KOPT-K1 (cell line): ENCODE measurements around the gene LIN28A.
"Not testable (repeated sequence)": the region's sequence is repeated elsewhere in the genome, so short reads cannot be mapped to it uniquely, and the experiment has no call there.

ENCODE experiments used
- H3K27ac ChIP-seq: fragments of 200-600 bp; sonication (generic); 2 replicates; pipeline ENCODE4 v1.5.1; 2016; ENCODE audit warnings: antibody characterized with exemption, mild to moderate bottlenecking, low read depth, low read length; ENCODE audit not compliant: poor library complexity, severe bottlenecking
- H3K36me3 ChIP-seq: fragments of 200-600 bp; sonication (generic); 2 replicates; pipeline ENCODE4 v1.5.1; 2017; ENCODE audit warnings: antibody characterized with exemption, mild to moderate bottlenecking, low read length, moderate library complexity; ENCODE audit not compliant: insufficient read depth
- H3K9me3 ChIP-seq: fragments of 200-600 bp; sonication (generic); 2 replicates; pipeline ENCODE4 v1.5.1; 2017; ENCODE audit warnings: antibody characterized with exemption, low read length, mild to moderate bottlenecking; ENCODE audit not compliant: insufficient read depth, poor library complexity, severe bottlenecking

LIN28A gene

DNA sequence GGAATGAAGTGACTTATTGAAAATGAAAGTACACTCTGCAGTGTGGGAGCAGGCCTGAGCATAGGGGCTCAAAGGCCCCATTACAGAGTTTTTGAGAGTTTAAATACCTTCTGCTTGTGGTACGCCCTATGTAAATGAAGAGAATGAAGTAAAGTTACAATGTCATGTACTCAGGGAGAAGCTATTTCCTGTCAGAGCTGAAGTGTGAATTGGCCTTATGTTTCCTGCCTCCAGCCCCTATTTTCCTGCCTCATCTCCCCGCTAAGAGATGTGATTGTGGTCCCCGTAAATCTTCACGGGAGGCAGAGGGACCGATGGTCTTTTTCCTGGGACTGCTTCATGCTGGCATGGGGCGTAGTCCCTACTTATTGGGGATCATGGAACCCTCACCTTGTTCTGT, 35.5 kb upstream of the LIN28A start:
- peak overlapping the region; percentile 73 for H3K27ac ChIP-seq
- H3K9me3 ChIP-seq, result no peaks in the 10 kb centered on the region

DNA sequence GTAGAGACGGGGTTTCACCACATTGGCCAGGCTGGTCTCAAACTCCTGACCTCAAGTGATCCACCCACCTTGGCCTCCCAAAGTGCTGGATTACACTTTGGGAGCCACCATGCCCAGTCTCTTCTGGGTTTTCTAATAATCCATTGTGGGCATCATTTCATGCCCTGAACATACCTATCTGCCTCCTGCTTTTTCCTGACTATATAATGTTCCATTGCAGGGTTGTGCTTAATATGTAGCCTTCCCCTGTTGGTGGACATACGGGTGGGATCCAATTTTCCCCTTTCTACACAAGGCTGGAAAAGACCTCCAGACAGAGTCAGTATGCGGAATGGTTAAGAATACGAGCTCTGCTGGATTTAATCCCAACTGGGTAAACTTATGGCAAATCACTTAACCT, 34.6 kb upstream of the LIN28A start:
- Histone ChIP-seq H3K27ac (peak overlapping the region; percentile 84), H3K36me3 (no peaks in the 10 kb centered on the region)

More for the DNA sequence above, 35.5 kb upstream of the LIN28A start:
- H3K36me3 ChIP-seq, result no peaks in the 10 kb centered on the region

DNA sequence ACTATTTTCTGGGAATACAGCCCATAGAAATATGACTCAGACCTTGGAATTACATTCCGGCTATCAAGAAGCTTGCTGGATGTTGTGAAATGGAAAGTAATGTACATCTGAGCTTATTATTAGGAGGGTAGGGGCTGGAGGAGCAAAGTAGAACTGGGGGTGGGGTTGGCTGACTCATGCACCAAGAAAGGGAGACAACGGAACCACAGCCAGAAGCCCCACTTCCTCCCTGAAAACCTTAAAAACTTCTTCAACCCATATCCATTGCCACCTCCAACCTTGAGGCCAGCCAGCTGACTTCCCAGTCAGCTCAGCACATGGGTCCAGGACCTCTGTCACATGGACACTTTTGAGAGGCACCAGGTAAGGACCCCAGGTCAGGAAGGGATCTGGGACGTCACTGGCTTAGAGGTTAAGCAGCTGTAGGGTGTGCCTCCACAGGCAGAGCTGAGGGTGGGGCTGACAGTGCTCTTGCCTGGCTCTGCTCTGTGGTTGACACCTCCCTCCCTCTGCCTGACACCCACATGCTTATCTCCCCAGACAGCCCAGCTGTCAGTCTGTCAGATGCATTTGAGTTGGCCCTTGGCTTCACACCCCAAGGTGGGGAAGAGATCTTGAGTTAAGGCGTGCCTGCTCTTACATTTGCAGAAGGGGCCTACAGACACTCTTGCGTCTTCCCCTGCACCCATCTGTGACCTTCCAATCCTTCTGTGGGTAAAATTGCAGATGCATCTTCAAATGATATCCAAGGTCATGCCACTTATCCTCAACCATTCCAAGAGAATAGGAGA, 32.3 kb upstream of the LIN28A start:
- H3K9me3 ChIP-seq, result no peaks in the 10 kb centered on the region
- H3K27ac ChIP-seq, result peak overlapping the region; percentile 84

More for the DNA sequence above, 34.6 kb upstream of the LIN28A start:
- H3K9me3 ChIP-seq, result no peaks in the 10 kb centered on the region

GRCh38 chr1:26378879-26379251, 31.8 kb upstream of the LIN28A start:
- no peaks in the 10 kb centered on the region for H3K9me3 ChIP-seq
- H3K27ac ChIP-seq, result peak overlapping the region; percentile 84

More for the DNA sequence above, 32.3 kb upstream of the LIN28A start:
- no peaks in the 10 kb centered on the region for H3K36me3 ChIP-seq

GRCh38 chr1:26384076-26384475, 26.5 kb upstream of the LIN28A start:
- no peak overlapping the region for H3K27ac ChIP-seq
- no peaks in the 10 kb centered on the region for H3K36me3 ChIP-seq
- H3K9me3 ChIP-seq, result no peaks in the 10 kb centered on the region

More at GRCh38 chr1:26378879-26379251, 31.8 kb upstream of the LIN28A start:
- no peaks in the 10 kb centered on the region for H3K36me3 ChIP-seq

- peak overlapping the region; percentile 33 for H3K27ac ChIP-seq
- H3K36me3 ChIP-seq, H3K9me3 ChIP-seq: not testable (repeated sequence)
Observed at GRCh38 chr1:26385063-26385462, 25.6 kb upstream of the LIN28A start.

DNA sequence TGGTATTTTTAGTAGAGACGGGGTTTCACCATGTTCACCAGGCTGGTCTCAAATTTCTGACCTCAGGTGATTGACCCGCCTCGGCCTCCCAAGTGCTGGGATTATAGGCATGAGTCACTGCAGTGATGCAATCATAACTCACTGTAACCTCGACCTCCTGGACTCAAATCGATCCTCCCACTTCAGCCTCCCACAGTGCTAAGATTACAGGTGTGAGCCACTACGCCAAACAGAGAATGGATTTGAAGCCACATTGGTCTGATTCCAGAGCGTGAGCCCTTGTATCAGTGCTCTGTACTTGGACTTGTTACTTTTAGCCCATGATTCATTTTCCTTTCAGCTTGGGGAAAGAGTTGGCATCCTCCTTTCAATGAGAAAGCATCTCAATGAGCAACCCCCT, 23.2 kb upstream of the LIN28A start:
- Histone ChIP-seq H3K9me3 (no peaks in the 10 kb centered on the region), H3K27ac (no peak overlapping the region), H3K36me3 (no peaks in the 10 kb centered on the region)

DNA sequence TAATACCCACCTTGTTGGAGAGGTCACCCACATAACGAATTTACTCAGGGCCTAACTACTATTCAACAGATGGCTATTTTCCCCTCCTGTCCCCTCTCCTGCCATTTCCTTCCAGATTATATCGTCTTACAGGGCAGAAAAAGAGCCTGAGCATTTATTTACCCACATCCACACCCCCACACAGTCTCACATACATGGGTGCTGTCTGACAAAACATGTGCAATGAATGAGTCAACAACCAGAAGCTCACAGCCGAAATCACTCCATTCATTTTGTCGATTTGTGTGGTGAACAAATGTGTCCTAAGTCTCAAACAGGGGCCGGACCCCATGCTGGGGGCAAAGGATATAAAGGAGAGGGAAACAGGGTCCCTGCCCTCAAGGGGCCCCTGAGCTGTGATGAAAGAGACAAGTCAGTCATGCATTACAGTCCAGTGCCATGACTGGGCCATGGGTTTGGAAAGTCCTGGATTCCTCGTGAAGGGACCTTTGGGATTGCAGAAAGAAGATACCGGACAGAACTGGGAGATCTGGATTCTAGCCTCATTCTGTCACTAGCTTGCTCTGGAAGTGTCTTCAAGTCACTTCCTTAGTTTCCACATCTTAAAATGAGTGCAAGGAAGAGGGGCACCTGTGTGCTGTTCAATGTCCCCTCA, 21.7 kb upstream of the LIN28A start:
- H3K9me3 ChIP-seq, result no peaks in the 10 kb centered on the region
- peak overlapping the region; percentile 48 for H3K27ac ChIP-seq
- no peaks in the 10 kb centered on the region for H3K36me3 ChIP-seq

DNA sequence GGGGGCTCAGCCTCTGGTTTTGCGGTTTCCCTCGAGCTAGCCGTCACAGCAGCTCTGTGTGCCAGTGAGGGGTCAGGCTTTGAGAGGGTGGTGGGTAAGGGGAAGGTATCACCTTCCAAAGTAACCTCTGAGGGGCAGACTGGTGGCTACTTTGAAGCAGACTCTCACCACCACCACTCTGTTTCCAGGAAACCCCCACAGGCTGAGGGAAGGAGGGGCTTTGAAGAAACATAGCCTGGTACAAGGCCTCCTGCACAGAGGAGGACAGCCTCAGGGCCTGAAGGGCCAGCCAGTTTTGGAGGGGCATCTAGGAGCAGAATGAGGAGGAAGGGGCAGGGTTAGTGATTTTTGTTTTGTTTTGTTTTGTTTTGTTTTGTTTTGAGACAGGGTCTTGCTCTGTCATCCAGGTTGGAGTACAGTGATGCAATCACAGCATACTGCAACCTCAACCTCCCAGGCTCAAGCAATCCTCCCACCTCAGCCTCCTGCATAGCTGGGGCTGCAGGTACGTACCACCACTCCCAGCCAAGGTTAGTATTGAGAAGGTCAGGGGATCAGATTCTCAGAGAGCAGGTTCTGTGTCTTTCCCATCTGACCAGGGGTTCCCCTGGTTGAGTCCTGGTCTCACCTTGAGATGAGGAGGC, 20.9 kb upstream of the LIN28A start:
- Histone ChIP-seq H3K36me3 (no peaks in the 10 kb centered on the region), H3K27ac (peak overlapping the region; percentile 48), H3K9me3 (no peaks in the 10 kb centered on the region)

DNA sequence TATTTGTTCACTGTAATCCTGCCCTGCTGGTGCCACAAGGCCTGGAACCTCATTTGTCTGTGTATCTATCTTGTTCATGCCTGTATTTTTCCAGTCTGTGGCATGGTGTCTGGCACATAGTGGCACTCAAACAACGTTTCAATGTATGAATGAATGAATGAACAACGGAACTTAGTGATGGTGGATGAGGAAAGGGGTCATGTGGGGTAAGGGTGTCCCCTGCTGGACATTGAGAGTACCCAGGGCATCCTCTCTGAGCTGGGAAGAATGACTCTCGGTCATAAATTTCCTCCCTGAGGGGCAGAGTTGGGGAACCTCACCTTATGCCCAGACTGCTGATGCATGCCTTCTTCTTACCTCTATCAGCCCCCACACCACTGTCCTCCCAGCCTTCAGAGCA, 19.2 kb upstream of the LIN28A start:
- Histone ChIP-seq H3K9me3 (no peaks in the 10 kb centered on the region), H3K27ac (no peak overlapping the region), H3K36me3 (no peaks in the 10 kb centered on the region)

GRCh38 chr1:26395754-26396153, 14.9 kb upstream of the LIN28A start:
- no peaks in the 10 kb centered on the region for H3K9me3 ChIP-seq
- no peaks in the 10 kb centered on the region for H3K36me3 ChIP-seq
- no peak overlapping the region for H3K27ac ChIP-seq

- no peaks in the 10 kb centered on the region for H3K36me3 ChIP-seq
- H3K27ac ChIP-seq, result no peak overlapping the region
- H3K9me3 ChIP-seq, result no peaks in the 10 kb centered on the region
Observed at GRCh38 chr1:26399034-26399433, 11.6 kb upstream of the LIN28A start.

GRCh38 chr1:26401891-26402290, 8.7 kb upstream of the LIN28A start:
- Histone ChIP-seq H3K36me3 (no peaks in the 10 kb centered on the region), H3K27ac (no peak overlapping the region), H3K9me3 (no peaks in the 10 kb centered on the region)

DNA sequence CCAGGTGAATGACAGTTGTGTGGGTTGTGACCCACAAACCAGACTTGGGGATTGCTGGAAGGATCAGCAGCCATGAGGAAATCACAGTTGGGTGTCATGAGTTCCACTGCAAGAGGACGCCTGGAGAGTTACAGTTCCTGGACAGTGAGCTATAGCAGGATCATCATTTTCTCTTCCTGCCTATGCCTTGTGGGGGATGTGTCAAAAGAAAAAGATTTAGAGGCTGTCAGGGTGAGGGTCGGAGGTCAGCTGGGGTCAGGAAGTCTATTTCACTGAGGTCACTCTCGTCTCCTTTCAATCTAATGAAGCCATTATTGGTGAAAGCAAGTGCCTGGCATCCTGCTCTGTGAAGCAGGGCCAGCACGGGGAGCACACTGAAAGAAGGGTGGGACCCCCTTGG, 7.0 kb upstream of the LIN28A start:
- H3K36me3 ChIP-seq, result no peaks in the 10 kb centered on the region
- no peak overlapping the region for H3K27ac ChIP-seq

GRCh38 chr1:26404641-26405040, 6.0 kb upstream of the LIN28A start:
- Histone ChIP-seq H3K27ac (no peak overlapping the region), H3K9me3 (no peaks in the 10 kb centered on the region), H3K36me3 (no peaks in the 10 kb centered on the region)

More for the DNA sequence above, 7.0 kb upstream of the LIN28A start:
- H3K9me3 ChIP-seq, result no peaks in the 10 kb centered on the region
